ENCODE data around the gene BCAM. TPM values are rescaled to one million over a fixed set of nuclear protein-coding genes. Genes with fewer than 3 reads are reported as not detected.
"Not testable (repeated sequence)": the region's sequence is repeated elsewhere in the genome, so short reads cannot be mapped to it uniquely, and the experiment has no call there.

Gene BCAM
- total and polyA plus RNA-seq, 2 experiments from 2014 or later: 34.7 to 77.1 TPM

DNA sequence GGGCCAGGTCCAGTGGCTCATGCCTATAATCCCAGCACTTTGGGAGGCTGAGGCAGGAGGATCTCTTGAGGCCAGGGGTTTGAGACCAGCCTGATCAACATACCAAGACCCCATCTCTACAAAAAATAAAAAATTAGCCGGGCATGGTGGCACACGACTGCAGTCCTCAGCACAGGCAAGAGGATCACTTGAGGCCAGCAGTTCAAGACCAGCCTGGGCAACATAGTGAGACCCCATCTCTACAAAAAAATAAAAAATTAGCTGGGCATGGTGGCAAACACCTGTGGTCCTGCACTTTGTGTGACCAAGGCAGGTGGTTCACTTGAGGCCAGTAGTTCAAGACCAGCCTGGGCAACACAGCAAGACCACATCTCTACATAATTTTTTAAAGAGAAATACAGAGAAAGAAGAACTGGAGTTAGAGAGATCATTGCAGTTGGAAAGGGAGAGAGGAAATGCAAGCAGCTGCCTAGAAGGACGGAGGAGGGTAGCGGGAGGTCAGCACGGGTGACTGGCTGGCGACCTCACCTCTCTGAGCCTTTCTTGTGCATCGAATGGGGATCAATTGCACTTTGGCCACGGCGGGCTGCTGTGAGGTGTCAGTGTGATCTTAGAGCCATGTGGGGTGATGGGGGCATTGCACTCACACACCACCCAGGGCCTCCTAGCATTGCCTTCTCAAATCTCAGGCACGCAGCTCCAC is 13.9 kb downstream of the BCAM start:
- no peak overlapping the region for H2AFZ ChIP-seq
- DNase-seq (ENCODE audit: low spot score): no peak
- H3K36me3 ChIP-seq (replicated peaks; ENCODE audit: insufficient read depth, low read depth): no peaks in the 10 kb centered on the region
- no peaks in the 10 kb centered on the region for H4K20me1 ChIP-seq (ENCODE audit: insufficient read depth, poor library complexity, severe bottlenecking)
- 73% methylated on average over 10 of the region's 10 CpGs for WGBS (ENCODE audit: low lambda C conversion rate, missing lambda C conversion rate)
- no peaks in the 10 kb centered on the region for H3K9me2 ChIP-seq (replicated peaks; ENCODE audit: insufficient read depth)
- TF ChIP-seq EZH2phosphoT487 (IDR thresholded peaks at IDR 0.05; ENCODE audit: low read depth, severe bottlenecking, unreplicated experiment) (no peak), EZH2 (IDR thresholded peaks at IDR 0.05; ENCODE audit: borderline replicate concordance) (no peak), CTCF (IDR thresholded peaks at IDR 0.05; ENCODE audit: poor library complexity) (no peak)
- H3K4me1 ChIP-seq (ENCODE audit: insufficient read depth): peaks cover 4% of the 10 kb centered on the region
- no peaks in the 10 kb centered on the region for H3K79me2 ChIP-seq
- no peak overlapping the region for H3K4me3 ChIP-seq
- H3K9me3 ChIP-seq (ENCODE audit: low read depth): no peaks in the 10 kb centered on the region
- H3K4me2 ChIP-seq: no peak overlapping the region
- H3K27ac ChIP-seq: no peak overlapping the region
- peaks cover 4% of the 10 kb centered on the region for H3K27me3 ChIP-seq

GRCh38 chr19:44823373-44823698 is 14.4 kb downstream of the BCAM start:
- H3K4me2 ChIP-seq: no peak overlapping the region
- WGBS (ENCODE audit: low lambda C conversion rate, missing lambda C conversion rate): 46% methylated on average over 4 of the region's 4 CpGs

DNA sequence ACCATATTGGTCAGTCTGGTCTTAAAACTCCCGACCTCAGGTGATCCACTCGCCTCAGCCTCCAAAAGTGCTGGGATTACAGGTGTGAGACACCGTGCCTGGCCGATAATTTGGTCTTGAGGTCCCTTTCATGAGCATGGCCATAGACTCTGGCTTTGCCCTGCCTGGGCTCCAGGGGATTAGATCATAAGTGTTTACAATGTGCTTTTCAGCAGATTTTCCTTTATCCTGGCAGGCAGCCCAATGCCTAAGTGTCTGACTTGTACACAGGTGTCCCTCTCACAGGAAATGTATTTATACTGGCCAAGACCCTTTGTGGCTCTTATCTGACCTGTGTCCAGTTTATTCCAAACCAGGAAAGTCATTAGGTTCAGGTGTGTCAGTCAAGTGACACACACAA is 15.9 kb downstream of the BCAM start:
- H3K36me3 ChIP-seq (replicated peaks; ENCODE audit: insufficient read depth, low read depth): no peaks in the 10 kb centered on the region
- no peaks in the 10 kb centered on the region for H3K9me2 ChIP-seq (replicated peaks; ENCODE audit: insufficient read depth)
- H3K27ac ChIP-seq: no peak overlapping the region
- no peaks in the 10 kb centered on the region for H3K79me2 ChIP-seq
- H3K27me3 ChIP-seq: peaks cover 4% of the 10 kb centered on the region
- H3K4me2 ChIP-seq: no peak overlapping the region
- DNase-seq (ENCODE audit: low spot score): no peak
- TF ChIP-seq EZH2 (IDR thresholded peaks at IDR 0.05; ENCODE audit: borderline replicate concordance): no peak
- TF ChIP-seq CTCF (IDR thresholded peaks at IDR 0.05; ENCODE audit: poor library complexity): no peak
- TF ChIP-seq EZH2phosphoT487 (IDR thresholded peaks at IDR 0.05; ENCODE audit: low read depth, severe bottlenecking, unreplicated experiment): no peak
- H3K4me1 ChIP-seq (ENCODE audit: insufficient read depth): no peaks in the 10 kb centered on the region
- WGBS (ENCODE audit: low lambda C conversion rate, missing lambda C conversion rate): 88% methylated on average over 4 of the region's 4 CpGs
- H2AFZ ChIP-seq: no peak overlapping the region
- no peaks in the 10 kb centered on the region for H3K9me3 ChIP-seq (ENCODE audit: low read depth)
- no peak overlapping the region for H3K4me3 ChIP-seq
- no peaks in the 10 kb centered on the region for H4K20me1 ChIP-seq (ENCODE audit: insufficient read depth, poor library complexity, severe bottlenecking)

More at GRCh38 chr19:44823373-44823698, 14.4 kb downstream of the BCAM start:
- peaks cover 4% of the 10 kb centered on the region for H3K27me3 ChIP-seq
- H2AFZ ChIP-seq: no peak overlapping the region
- no peaks in the 10 kb centered on the region for H3K79me2 ChIP-seq
- no peaks in the 10 kb centered on the region for H3K9me3 ChIP-seq (ENCODE audit: low read depth)
- H3K9me2 ChIP-seq (replicated peaks; ENCODE audit: insufficient read depth): no peaks in the 10 kb centered on the region
- no peak overlapping the region for H3K27ac ChIP-seq
- DNase-seq (ENCODE audit: low spot score): no peak
- no peak overlapping the region for H3K4me3 ChIP-seq
- no peak for TF ChIP-seq EZH2phosphoT487 (IDR thresholded peaks at IDR 0.05; ENCODE audit: low read depth, severe bottlenecking, unreplicated experiment)
- no peak for TF ChIP-seq EZH2 (IDR thresholded peaks at IDR 0.05; ENCODE audit: borderline replicate concordance)
- no peak for TF ChIP-seq CTCF (IDR thresholded peaks at IDR 0.05; ENCODE audit: poor library complexity)
- no peaks in the 10 kb centered on the region for H3K4me1 ChIP-seq (ENCODE audit: insufficient read depth)
- H4K20me1 ChIP-seq (ENCODE audit: insufficient read depth, poor library complexity, severe bottlenecking): no peaks in the 10 kb centered on the region
- no peaks in the 10 kb centered on the region for H3K36me3 ChIP-seq (replicated peaks; ENCODE audit: insufficient read depth, low read depth)

GRCh38 chr19:44832875-44833274 is 24.0 kb downstream of the BCAM start:
- WGBS (ENCODE audit: low lambda C conversion rate, missing lambda C conversion rate): 81% methylated on average over 6 of the region's 6 CpGs
- not testable (repeated sequence) for H3K79me2 ChIP-seq, H3K27ac ChIP-seq

GRCh38 chr19:44834399-44834798 is 25.5 kb downstream of the BCAM start:
- not testable (repeated sequence) for H3K79me2 ChIP-seq; H3K4me1 ChIP-seq (ENCODE audit: insufficient read depth); H3K9me3 ChIP-seq (ENCODE audit: low read depth); H3K4me3 ChIP-seq; H4K20me1 ChIP-seq (ENCODE audit: insufficient read depth, poor library complexity, severe bottlenecking); DNase-seq (ENCODE audit: low spot score); H3K27me3 ChIP-seq; H3K36me3 ChIP-seq (replicated peaks; ENCODE audit: insufficient read depth, low read depth); H3K27ac ChIP-seq; H2AFZ ChIP-seq; H3K4me2 ChIP-seq; H3K9me2 ChIP-seq (replicated peaks; ENCODE audit: insufficient read depth)
- WGBS (ENCODE audit: low lambda C conversion rate, missing lambda C conversion rate): 84% methylated on average over 8 of the region's 8 CpGs

More at GRCh38 chr19:44832875-44833274, 24.0 kb downstream of the BCAM start:
- not testable (repeated sequence) for H3K4me1 ChIP-seq (ENCODE audit: insufficient read depth); DNase-seq (ENCODE audit: low spot score); H3K4me3 ChIP-seq; H4K20me1 ChIP-seq (ENCODE audit: insufficient read depth, poor library complexity, severe bottlenecking); H3K27me3 ChIP-seq; H3K4me2 ChIP-seq; H2AFZ ChIP-seq; H3K36me3 ChIP-seq (replicated peaks; ENCODE audit: insufficient read depth, low read depth); H3K9me2 ChIP-seq (replicated peaks; ENCODE audit: insufficient read depth); H3K9me3 ChIP-seq (ENCODE audit: low read depth)

Measured in hepatocyte (in vitro differentiated cells).